H1 (cell line): ENCODE data around the gene AKAP8. TPM values are rescaled to one million over a fixed set of nuclear protein-coding genes. Genes with fewer than 3 reads are reported as not detected.

Experiments
- CTCF ChIA-PET: fragments of 300-600 bp; sonication (Branson Sonifier 250); formaldehyde crosslinking; loops from one replicate; lab custom pipeline; 2021; ENCODE audit not compliant: partially characterized antibody; lab: Charles Lee
- POLR2A ChIA-PET: fragments of 300-600 bp; sonication (Branson Sonifier 250); formaldehyde crosslinking; loops from one replicate; lab custom pipeline; 2021; ENCODE audit warnings: inconsistent platforms; ENCODE audit not compliant: partially characterized antibody; lab: Charles Lee
- DNase-seq, 2 experiments: peaks; one replicate each; pipeline versions ENCODE4 v3.0.0 to v3.0.0-alpha.2; 2010 to 2022; ENCODE audit warnings: low spot score in 2 of 2, low read depth in 1 of 2, mixed read lengths in 1 of 2
- FAIRE-seq: peaks from 2 replicates; lab custom pipeline; 2011; peaks lifted over from hg19 to GRCh38; lab: Jason Lieb, UNC
- H2AFZ ChIP-seq: 2 replicates; pipeline ENCODE4 v1.8.1; 2012; ENCODE audit warnings: low read length, inconsistent platforms
- H2AK5ac ChIP-seq: 2 replicates; pipeline ENCODE4 v1.6.1; 2013; ENCODE audit warnings: low read depth, low read length
- H2BK120ac ChIP-seq: replicated peaks from 2 replicates; pipeline ENCODE3; 2013; ENCODE audit warnings: low read depth, low read length, inconsistent platforms
- H2BK12ac ChIP-seq: 2 replicates; pipeline ENCODE4 v1.6.1; 2013; ENCODE audit warnings: low read depth, low read length
- H2BK15ac ChIP-seq: 2 replicates; pipeline ENCODE4 v1.6.1; 2013; ENCODE audit warnings: low read length
- H2BK20ac ChIP-seq: 2 replicates; pipeline ENCODE4 v1.6.1; 2013; ENCODE audit warnings: low read length
- H2BK5ac ChIP-seq: 2 replicates; pipeline ENCODE4 v1.6.1; 2013; ENCODE audit warnings: low read depth, low read length
- H3K14ac ChIP-seq: 2 replicates; pipeline ENCODE4 v1.6.1; 2013; ENCODE audit warnings: inconsistent platforms; ENCODE audit not compliant: insufficient read length
- H3K18ac ChIP-seq: 2 replicates; pipeline ENCODE4 v1.6.1; 2013; ENCODE audit warnings: low read length; ENCODE audit errors: extremely low read depth
- H3K23ac ChIP-seq: 2 replicates; pipeline ENCODE4 v1.6.1; 2013; ENCODE audit warnings: inconsistent platforms; ENCODE audit not compliant: insufficient read length
- H3K23me2 ChIP-seq: 2 replicates; pipeline ENCODE4 v1.6.1; 2013; ENCODE audit warnings: low read depth, low read length
- H3K27ac ChIP-seq: 2 replicates; pipeline ENCODE4 v1.6.1; 2011; ENCODE audit warnings: low read depth, low read length, inconsistent platforms
- H3K27me3 ChIP-seq, 4 experiments: replicated peaks in 1 of 4; 1 replicate in 1 of 4; 2 replicates in 3 of 4; pipeline versions ENCODE4 v1.6.1 to v1.8.1; 2011 to 2013; ENCODE audit warnings: low read length in 3 of 4, mild to moderate bottlenecking in 3 of 4, inconsistent platforms in 2 of 4, mixed read lengths in 2 of 4, moderate library complexity in 1 of 4; ENCODE audit not compliant: control insufficient read depth in 3 of 4, insufficient read depth in 3 of 4; ENCODE audit errors: extremely low read depth in 1 of 4
- H3K36me3 ChIP-seq, 4 experiments: 2 replicates each; pipeline versions ENCODE4 v1.6.1 to v1.8.1; 2011 to 2013; ENCODE audit warnings: mild to moderate bottlenecking in 4 of 4, low read length in 3 of 4, moderate library complexity in 2 of 4, control low read depth in 1 of 4, inconsistent platforms in 1 of 4; ENCODE audit not compliant: insufficient read depth in 4 of 4, control insufficient read depth in 2 of 4
- H3K4ac ChIP-seq: replicated peaks from 2 replicates; pipeline ENCODE3; 2013; ENCODE audit warnings: low read length, low read depth, mixed read lengths, inconsistent platforms; ENCODE audit not compliant: insufficient read length
- H3K4me1 ChIP-seq, 4 experiments: replicated peaks in 1 of 4; 1 replicate in 1 of 4; 2 replicates in 3 of 4; pipeline versions ENCODE4 v1.6.1 to v1.8.1; 2011 to 2013; ENCODE audit warnings: low read length in 3 of 4, inconsistent platforms in 2 of 4, mixed read lengths in 1 of 4; ENCODE audit not compliant: insufficient read depth in 4 of 4, control insufficient read depth in 3 of 4
- H3K4me2 ChIP-seq, 2 experiments: 2 replicates each; pipeline versions ENCODE4 v1.6.1 to v1.8.1; 2011 to 2013; ENCODE audit warnings: low read depth in 2 of 2, low read length in 2 of 2, control low read depth in 1 of 2, inconsistent platforms in 1 of 2, mild to moderate bottlenecking in 1 of 2; ENCODE audit not compliant: insufficient read depth in 1 of 2
- H3K4me3 ChIP-seq, 4 experiments: fragments of 200-600, 300-600 bp in 1 of 4; sonication (generic), shearing (Covaris generic), sonication (Bioruptor Twin) in 1 of 4; 2 replicates each; pipeline versions ENCODE4 v1.5.1 to v1.8.1; 2011 to 2016; ENCODE audit warnings: low read length in 4 of 4, low read depth in 3 of 4, control low read depth in 2 of 4, inconsistent platforms in 2 of 4, mild to moderate bottlenecking in 2 of 4, mixed read lengths in 1 of 4, moderate library complexity in 1 of 4; ENCODE audit not compliant: insufficient read depth in 2 of 4; ENCODE audit errors: extremely low read depth in 1 of 4
- H3K56ac ChIP-seq: replicated peaks from 2 replicates; pipeline ENCODE3; 2013; ENCODE audit warnings: low read depth, mild to moderate bottlenecking, mixed read lengths, low read length, inconsistent platforms; ENCODE audit not compliant: insufficient read length
- H3K79me1 ChIP-seq: 2 replicates; pipeline ENCODE4 v1.6.1; 2013; ENCODE audit warnings: low read depth, low read length, control low read depth
- H3K79me2 ChIP-seq, 2 experiments: 2 replicates each; pipeline versions ENCODE4 v1.6.1 to v1.8.1; 2012 to 2013; ENCODE audit warnings: low read length in 2 of 2, mild to moderate bottlenecking in 2 of 2, inconsistent platforms in 1 of 2; ENCODE audit not compliant: insufficient read depth in 2 of 2, control insufficient read depth in 1 of 2
- H3K9ac ChIP-seq, 4 experiments: replicated peaks in 1 of 4; 1 replicate in 1 of 4; 2 replicates in 3 of 4; pipeline versions ENCODE4 v1.6.1 to v1.8.1; 2011 to 2013; ENCODE audit warnings: low read depth in 3 of 4, low read length in 3 of 4, control low read depth in 2 of 4, mild to moderate bottlenecking in 2 of 4, moderate library complexity in 2 of 4, inconsistent platforms in 1 of 4; ENCODE audit errors: extremely low read depth in 1 of 4
- H3K9me3 ChIP-seq, 2 experiments: 2 replicates each; pipeline versions ENCODE4 v1.6.1 to v1.8.1; 2012 to 2013; ENCODE audit warnings: mild to moderate bottlenecking in 2 of 2, moderate library complexity in 2 of 2, control low read depth in 1 of 2, inconsistent platforms in 1 of 2, low read depth in 1 of 2, low read length in 1 of 2, mixed read lengths in 1 of 2; ENCODE audit not compliant: insufficient read depth in 2 of 2
- H4K20me1 ChIP-seq, 2 experiments: replicated peaks in 1 of 2; 2 replicates each; pipeline versions ENCODE3 to v1.8.1; 2011 to 2013; ENCODE audit warnings: inconsistent platforms in 2 of 2, low read length in 2 of 2, mild to moderate bottlenecking in 1 of 2; ENCODE audit not compliant: insufficient read depth in 2 of 2, control insufficient read depth in 1 of 2
- H4K5ac ChIP-seq: 2 replicates; pipeline ENCODE4 v1.6.1; 2013; ENCODE audit warnings: low read length, low read depth, mixed read lengths, inconsistent platforms; ENCODE audit not compliant: insufficient read length
- H4K8ac ChIP-seq: 2 replicates; pipeline ENCODE4 v1.8.0; 2013; ENCODE audit warnings: mild to moderate bottlenecking, moderate library complexity, low read length, inconsistent platforms; ENCODE audit not compliant: insufficient read depth; ENCODE audit errors: extremely low read depth
- H4K91ac ChIP-seq: replicated peaks from 2 replicates; pipeline ENCODE3; 2013; ENCODE audit warnings: low read length, mixed read lengths, inconsistent platforms; ENCODE audit not compliant: insufficient read length
- EZH2 ChIP-seq: fragments of 200-600 bp; sonication (generic); IDR thresholded peaks from 2 replicates; pipeline ENCODE4 v1.7.1; 2012; ENCODE audit warnings: low read depth, mild to moderate bottlenecking, moderate library complexity, low read length, inconsistent platforms; ENCODE audit not compliant: severe bottlenecking
- JUND ChIP-seq: IDR thresholded peaks from 2 replicates; pipeline ENCODE4 v1.6.1; 2011; ENCODE audit warnings: mild to moderate bottlenecking, improper control_type of control experiment, low read length
- KDM4A ChIP-seq: IDR thresholded peaks from one replicate; pipeline ENCODE4 v1.7.1; 2012; ENCODE audit warnings: low read depth, mild to moderate bottlenecking, moderate library complexity, low read length, inconsistent platforms; ENCODE audit not compliant: severe bottlenecking
- NANOG ChIP-seq: IDR thresholded peaks from 2 replicates; pipeline ENCODE4 v1.6.1; 2011; ENCODE audit warnings: low read length, low read depth, mild to moderate bottlenecking, inconsistent platforms; ENCODE audit not compliant: insufficient read depth, poor library complexity, severe bottlenecking
- NRF1 ChIP-seq: IDR thresholded peaks from 2 replicates; pipeline ENCODE4 v1.6.1; 2011; ENCODE audit warnings: mild to moderate bottlenecking, low read depth, low read length, improper control_type of control experiment
- POLR2AphosphoS5 ChIP-seq: IDR thresholded peaks from 2 replicates; pipeline ENCODE4 v1.6.1; 2011; ENCODE audit warnings: low read depth, low read length
- RFX5 ChIP-seq: IDR thresholded peaks from 2 replicates; pipeline ENCODE4 v1.6.1; 2011; ENCODE audit warnings: low read depth, low read length, improper control_type of control experiment, borderline replicate concordance
- RNF2 ChIP-seq: fragments of 200-900, 300-1000 bp; sonication (generic); IDR thresholded peaks from 2 replicates; pipeline ENCODE4 v1.7.1; 2016; ENCODE audit warnings: borderline replicate concordance, low read depth, mild to moderate bottlenecking, antibody characterized with exemption, low read length; ENCODE audit not compliant: poor library complexity, severe bottlenecking; ENCODE audit errors: missing control alignments
- RXRA ChIP-seq: IDR thresholded peaks from 2 replicates; pipeline ENCODE4 v1.6.1; 2011; ENCODE audit warnings: low read depth, mild to moderate bottlenecking, low read length, moderate library complexity; ENCODE audit not compliant: insufficient read depth
- SP2 ChIP-seq: IDR thresholded peaks from 2 replicates; pipeline ENCODE4 v1.6.1; 2012; ENCODE audit warnings: mild to moderate bottlenecking, low read length, inconsistent platforms
- TAF1 ChIP-seq: IDR thresholded peaks from 2 replicates; pipeline ENCODE4 v1.6.1; 2011; ENCODE audit warnings: mild to moderate bottlenecking, low read depth, low read length
- TBP ChIP-seq: IDR thresholded peaks from 2 replicates; pipeline ENCODE4 v1.6.1; 2011; ENCODE audit warnings: low read depth, low read length, improper control_type of control experiment
- TEAD4 ChIP-seq: IDR thresholded peaks from 2 replicates; pipeline ENCODE4 v1.6.1; 2012; ENCODE audit warnings: low read depth, low read length, inconsistent platforms, mixed read lengths
- WGBS, 2 experiments: shearing (Covaris generic) in 1 of 2; methylation state at CpG; one replicate each; pipeline versions ENCODE4 v1.1.6 to v1.1.7; 2013 to 2015; ENCODE audit warnings: low lambda C conversion rate in 2 of 2, mixed read lengths in 2 of 2, inconsistent platforms in 1 of 2, low coverage in 1 of 2, missing lambda C conversion rate in 1 of 2; ENCODE audit not compliant: insufficient replicate concordance in 2 of 2, insufficient coverage in 1 of 2, insufficient read length in 1 of 2; ENCODE audit errors: extremely low coverage in 1 of 2, missing lambda C conversion rate in 1 of 2; 5-methylcytosine and 5-hydroxymethylcytosine counted together
- polyA plus RNA-seq, 7 experiments: library from polyadenylated mRNA; depleted of rRNA in 3 of 7; stranded (reverse) in 5 of 7; unstranded in 2 of 7; fragments of >200 nt in 5 of 7; fragments of 200-250 nt in 2 of 7; gene quantifications; 1 replicate in 5 of 7; 2 replicates in 1 of 7; 4 replicates in 1 of 7; pipeline versions ENCODE4 v1.2.1 to v1.2.3, GENCODE V29; 2011 to 2013; ENCODE audit warnings: missing spikeins in 2 of 7, mixed read lengths in 2 of 7
- total RNA-seq: library from RNA; stranded (reverse); fragmentation: NEBNext Ultra II Directional; extraction: Animal tissue kit (Norgen Biotek cat#: 25700); gene quantifications from 2 replicates; pipeline ENCODE4 v1.2.1, GENCODE V29; 2021

The AKAP8 gene
- total and polyA plus RNA-seq, 2 of the 8 experiments (the other 6 are each of a cell fraction or from before 2014, with no cell fraction given), result 17.0 to 41.0 TPM

GRCh38 chr19:15427991-15428471, 48.4 kb upstream of the AKAP8 start:
- H3K4me3 ChIP-seq, result no peak overlapping the region
- no peak overlapping the region for H3K56ac ChIP-seq
- H2BK5ac ChIP-seq, result no peak overlapping the region
- 100% methylated on average over 2 of the region's 35 CpGs; no CpG with 5 or more reads in 1 of the 2 experiments for WGBS, 2 experiments
- FAIRE-seq, result no peak
- peaks cover 2 to 37% (median 20%) of the 10 kb centered on the region in 4 experiments; a peak in 6 of 8 replicates for H3K36me3 ChIP-seq
- no peak overlapping the region for H3K9ac ChIP-seq
- H2BK15ac ChIP-seq, result no peak overlapping the region
- ChIA-PET CTCF (interaction anchor here (5.1 kb wide), 1 partner anchor 8 kb away, joined by 28 read pairs; the partner anchor contains the start of gene AKAP8L), POLR2A (interaction anchor here (1.6 to 5.0 kb wide), 2 partner anchors 9 to 16 kb away, joined by 4 to 71 read pairs; partner anchors contain the start of gene AKAP8L)
- H3K79me2 ChIP-seq, result peaks cover 0 to 29% of the 10 kb centered on the region in 2 experiments; a peak in 2 of 4 replicates
- no peak overlapping the region for H4K5ac ChIP-seq
- no peak for DNase-seq
- peaks cover 5% of the 10 kb centered on the region; the same call in 1 of the 2 replicates for H3K23me2 ChIP-seq
- H3K4me2 ChIP-seq, result no peak overlapping the region
- H3K4me1 ChIP-seq, result peaks cover 0 to 9% (median 4%) of the 10 kb centered on the region in 4 experiments; a peak in 4 of 7 replicates
- no peak overlapping the region for H3K23ac ChIP-seq
- H3K18ac ChIP-seq, result no peak overlapping the region
- H2BK120ac ChIP-seq, result no peak overlapping the region
- H3K4ac ChIP-seq, result no peak overlapping the region
- H4K91ac ChIP-seq, result no peak overlapping the region
- H3K9me3 ChIP-seq, result peaks cover 3 to 4% of the 10 kb centered on the region in 2 experiments; a peak in 1 of 4 replicates
- no peak overlapping the region for H4K8ac ChIP-seq
- H3K14ac ChIP-seq, result no peak overlapping the region
- peaks cover 12 to 13% of the 10 kb centered on the region in 2 experiments for H4K20me1 ChIP-seq
- H2AFZ ChIP-seq, result no peak overlapping the region
- peaks cover 22% of the 10 kb centered on the region for H3K79me1 ChIP-seq
- no peak overlapping the region for H2BK12ac ChIP-seq
- no peak overlapping the region for H2BK20ac ChIP-seq
- no peaks in the 10 kb centered on the region; a peak in 1 of 7 replicates for H3K27me3 ChIP-seq
- H3K27ac ChIP-seq, result no peak overlapping the region
- H2AK5ac ChIP-seq, result no peak overlapping the region
- TF ChIP-seq TEAD4 (no peak), RFX5 (no peak), EZH2 (no peak), KDM4A (no peak), RXRA (no peak), JUND (no peak), RNF2 (no peak), NANOG (no peak), POLR2AphosphoS5 (no peak), TAF1 (no peak), TBP (no peak), SP2 (no peak), NRF1 (no peak)
